Thoracic aorta (tissue), 2 donors: ENCODE results near the gene SPIRE1. TPM values are rescaled to one million over a fixed set of nuclear protein-coding genes. Genes with fewer than 3 reads are reported as not detected.
"Not testable (repeated sequence)": the region's sequence is repeated elsewhere in the genome, so short reads cannot be mapped to it uniquely, and the experiment has no call there.

Experiments
- ATAC-seq: fragments of 150-250 bp; one replicate; pipeline ENCODE4 v1.8.0; 2017; ENCODE audit warnings: low read depth; ENCODE audit not compliant: insufficient number of reproducible peaks, low FRiP score
- DNase-seq: peaks from one replicate; pipeline ENCODE4 v3.0.0-alpha.2; 2020; ENCODE audit warnings: low spot score
- H3K27ac ChIP-seq, 2 donors: fragments of 200-600 bp; sonication (generic); 1 replicate in 1 of 2; 2 replicates in 1 of 2; pipeline ENCODE4 v1.5.1; 2016; ENCODE audit warnings: mild to moderate bottlenecking in 2 of 2, moderate library complexity in 2 of 2
- H3K27me3 ChIP-seq: fragments of 200-600 bp; sonication (generic); replicated peaks from 2 replicates; pipeline ENCODE4 v1.6.0; 2016; ENCODE audit warnings: mild to moderate bottlenecking; ENCODE audit not compliant: insufficient read depth
- H3K36me3 ChIP-seq: fragments of 200-600 bp; sonication (generic); one replicate; pipeline ENCODE4 v1.5.1; 2016
- H3K4me1 ChIP-seq, 2 donors: fragments of 200-600 bp; sonication (generic); 1 replicate in 1 of 2; 2 replicates in 1 of 2; pipeline versions ENCODE4 v1.5.1 to v1.6.0; 2016; ENCODE audit warnings: low read depth in 2 of 2, mild to moderate bottlenecking in 1 of 2; ENCODE audit not compliant: control insufficient read depth in 1 of 2
- H3K4me3 ChIP-seq: fragments of 200-600 bp; sonication (generic); 2 replicates; pipeline ENCODE4 v1.5.1; 2016; ENCODE audit warnings: mild to moderate bottlenecking
- H3K9me3 ChIP-seq: fragments of 200-600 bp; sonication (generic); 2 replicates; pipeline ENCODE4 v1.5.1; 2016
- CTCF ChIP-seq: fragments of 200-600 bp; sonication (generic); IDR thresholded peaks from one replicate; pipeline ENCODE4 v1.5.1; 2019; ENCODE audit warnings: antibody characterized with exemption
- total RNA-seq, 2 donors: library from RNA; depleted of rRNA; stranded (reverse); fragments of >200 nt; gene quantifications; one replicate each; pipeline versions ENCODE4 v1.1.0 to v1.2.3, GENCODE V29; 2016

SPIRE1 gene
- total RNA-seq, 2 donors from 2014 or later, result 26.8 to 39.6 TPM

DNA sequence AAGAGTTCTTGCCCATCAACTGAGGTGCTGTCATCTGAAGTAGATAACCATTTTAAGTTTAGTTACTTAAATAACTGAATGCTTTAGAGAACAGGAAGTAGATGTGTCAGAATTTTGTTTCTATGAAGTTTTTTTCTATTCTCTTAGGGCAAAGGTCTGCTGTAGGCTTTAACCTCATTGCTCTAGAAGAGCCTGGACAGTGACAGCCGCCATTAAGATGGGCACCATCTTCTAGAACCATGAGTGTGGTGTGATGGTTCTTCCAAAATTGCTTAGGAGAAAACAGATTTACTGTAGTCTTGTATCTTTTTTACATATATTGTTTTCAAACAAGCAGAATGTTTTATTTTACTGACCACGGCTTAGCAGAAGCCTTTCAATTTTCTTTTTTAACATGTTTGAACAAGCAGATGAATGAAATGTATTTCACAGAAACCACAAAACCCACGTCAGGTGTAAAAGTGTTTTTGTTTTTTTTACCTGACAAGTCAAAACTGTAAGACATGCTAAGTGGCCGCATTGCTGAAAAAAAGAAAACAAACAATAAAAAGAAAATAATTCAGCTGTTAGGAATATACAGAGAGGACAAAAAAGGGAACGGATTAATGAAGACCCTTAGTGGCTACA is 172.3 kb downstream of the SPIRE1 start:
- TF ChIP-seq CTCF, result no peak
- H3K36me3 ChIP-seq, result no peaks in the 10 kb centered on the region

DNA sequence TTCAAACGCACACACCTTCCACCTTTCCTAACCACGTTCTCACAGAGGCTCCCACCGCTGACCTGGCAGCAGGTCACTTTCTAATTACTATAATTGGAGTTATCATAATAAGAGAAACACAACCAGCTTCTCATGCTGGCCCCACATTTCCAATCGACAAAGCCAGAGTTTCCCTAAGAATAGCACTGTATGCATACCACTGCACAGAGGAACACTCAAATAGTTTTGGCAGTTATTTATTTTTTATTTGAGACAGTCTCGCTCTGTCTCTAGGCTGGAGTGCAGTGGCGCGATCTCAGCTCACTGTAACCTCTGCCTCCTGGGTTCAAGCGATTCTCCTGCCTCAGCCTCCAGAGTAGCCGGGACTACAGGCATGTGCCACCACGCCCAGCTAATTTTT is 176.0 kb downstream of the SPIRE1 start:
- not testable (repeated sequence) for H3K4me1 ChIP-seq, H3K36me3 ChIP-seq, H3K27ac ChIP-seq, H3K4me3 ChIP-seq, ATAC-seq, H3K9me3 ChIP-seq, DNase-seq, H3K27me3 ChIP-seq

More for the DNA sequence above, 172.3 kb downstream of the SPIRE1 start:
- ATAC-seq (no peak), DNase-seq (no peak)
- no peaks in the 10 kb centered on the region for H3K4me1 ChIP-seq
- H3K9me3 ChIP-seq, result no peaks in the 10 kb centered on the region
- H3K27me3 ChIP-seq, result no peaks in the 10 kb centered on the region
- no peak overlapping the region for H3K27ac ChIP-seq
- no peak overlapping the region for H3K4me3 ChIP-seq

GRCh38 chr18:12479982-12480381 is 177.9 kb downstream of the SPIRE1 start:
- no peaks in the 10 kb centered on the region for H3K9me3 ChIP-seq
- DNase-seq, result no peak
- no peak overlapping the region for H3K4me3 ChIP-seq
- ATAC-seq, result no peak
- no peak for TF ChIP-seq CTCF
- peaks cover 12% of the 10 kb centered on the region for H3K36me3 ChIP-seq
- H3K27ac ChIP-seq, result no peak overlapping the region
- H3K27me3 ChIP-seq, result no peaks in the 10 kb centered on the region
- H3K4me1 ChIP-seq, result no peaks in the 10 kb centered on the region

- H3K36me3 ChIP-seq, result peaks cover 12% of the 10 kb centered on the region
- no peaks in the 10 kb centered on the region for H3K4me1 ChIP-seq
- H3K4me3 ChIP-seq, result no peak overlapping the region
- no peaks in the 10 kb centered on the region for H3K27me3 ChIP-seq
- H3K9me3 ChIP-seq, result no peaks in the 10 kb centered on the region
- no peak overlapping the region for H3K27ac ChIP-seq
- TF ChIP-seq CTCF, result no peak
- DNase-seq, result no peak
- ATAC-seq, result no peak
Observed at GRCh38 chr18:12479536-12479935, 178.4 kb downstream of the SPIRE1 start.

GRCh38 chr18:12478269-12479047 is 179.4 kb downstream of the SPIRE1 start:
- H3K4me1 ChIP-seq, result no peaks in the 10 kb centered on the region
- peaks cover 14% of the 10 kb centered on the region for H3K36me3 ChIP-seq
- no peak overlapping the region for H3K27ac ChIP-seq
- no peak for ATAC-seq
- no peak for DNase-seq
- TF ChIP-seq CTCF, result no peak
- no peaks in the 10 kb centered on the region for H3K27me3 ChIP-seq
- no peaks in the 10 kb centered on the region for H3K9me3 ChIP-seq
- no peak overlapping the region for H3K4me3 ChIP-seq
